GM19240 (cell line): Measurements from ENCODE around the gene MARCHF7.
"Not testable (repeated sequence)": the region's sequence is repeated elsewhere in the genome, so short reads cannot be mapped to it uniquely, and the experiment has no call there.

Experiments used
- DNase-seq: peaks from one replicate; pipeline ENCODE4 v3.0.0; 2011; ENCODE audit warnings: low spot score; ENCODE audit not compliant: insufficient read length

Gene MARCHF7, protein sequence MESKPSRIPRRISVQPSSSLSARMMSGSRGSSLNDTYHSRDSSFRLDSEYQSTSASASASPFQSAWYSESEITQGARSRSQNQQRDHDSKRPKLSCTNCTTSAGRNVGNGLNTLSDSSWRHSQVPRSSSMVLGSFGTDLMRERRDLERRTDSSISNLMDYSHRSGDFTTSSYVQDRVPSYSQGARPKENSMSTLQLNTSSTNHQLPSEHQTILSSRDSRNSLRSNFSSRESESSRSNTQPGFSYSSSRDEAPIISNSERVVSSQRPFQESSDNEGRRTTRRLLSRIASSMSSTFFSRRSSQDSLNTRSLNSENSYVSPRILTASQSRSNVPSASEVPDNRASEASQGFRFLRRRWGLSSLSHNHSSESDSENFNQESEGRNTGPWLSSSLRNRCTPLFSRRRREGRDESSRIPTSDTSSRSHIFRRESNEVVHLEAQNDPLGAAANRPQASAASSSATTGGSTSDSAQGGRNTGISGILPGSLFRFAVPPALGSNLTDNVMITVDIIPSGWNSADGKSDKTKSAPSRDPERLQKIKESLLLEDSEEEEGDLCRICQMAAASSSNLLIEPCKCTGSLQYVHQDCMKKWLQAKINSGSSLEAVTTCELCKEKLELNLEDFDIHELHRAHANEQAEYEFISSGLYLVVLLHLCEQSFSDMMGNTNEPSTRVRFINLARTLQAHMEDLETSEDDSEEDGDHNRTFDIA

DNA sequence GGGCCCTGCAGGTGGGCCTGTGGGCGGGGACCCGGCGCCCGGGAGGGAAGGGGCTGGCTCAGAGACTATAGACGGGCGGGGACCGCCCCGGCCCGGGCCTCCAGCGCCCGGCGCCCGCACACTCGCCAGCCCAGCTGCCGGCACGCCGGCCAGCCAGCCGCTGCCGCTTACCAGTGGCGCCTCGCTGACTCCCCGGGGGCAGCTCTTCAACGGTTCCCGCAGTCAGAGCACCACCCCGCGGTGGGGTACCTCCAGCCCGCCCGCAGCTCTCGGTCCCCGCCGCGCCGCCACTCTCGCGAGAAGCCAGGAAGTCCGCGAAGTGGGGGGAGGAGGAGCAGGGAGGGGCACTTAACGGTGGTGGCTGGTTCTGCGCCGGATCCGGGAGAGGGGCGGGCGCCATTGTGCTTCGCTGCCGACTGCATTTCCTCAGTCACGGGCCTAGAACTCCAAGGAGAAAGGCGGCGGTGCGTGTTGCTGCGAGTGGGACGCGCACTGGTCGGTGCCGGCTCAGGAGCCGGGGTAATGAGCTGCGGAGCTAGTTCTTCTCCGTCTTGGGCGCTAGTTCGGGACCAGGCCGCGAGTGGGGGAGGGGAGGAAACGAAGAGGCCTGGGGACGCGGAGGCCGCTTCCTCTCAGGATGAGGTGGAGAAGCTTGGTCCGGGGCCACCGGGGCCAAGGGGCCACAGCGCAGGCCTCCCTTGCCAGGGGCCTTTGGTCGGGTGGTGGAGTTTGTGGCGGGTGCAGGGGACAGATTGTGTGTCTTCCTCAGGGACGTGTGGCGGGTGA is at the start of gene MARCHF7:
Gene MARCHF7, plus strand, starts transcription at position 364 of the 786 bp plus-strand sequence. CDS start 16,517 bp downstream, outside the sequence.
- peak; percentile 88 for DNase-seq

DNA sequence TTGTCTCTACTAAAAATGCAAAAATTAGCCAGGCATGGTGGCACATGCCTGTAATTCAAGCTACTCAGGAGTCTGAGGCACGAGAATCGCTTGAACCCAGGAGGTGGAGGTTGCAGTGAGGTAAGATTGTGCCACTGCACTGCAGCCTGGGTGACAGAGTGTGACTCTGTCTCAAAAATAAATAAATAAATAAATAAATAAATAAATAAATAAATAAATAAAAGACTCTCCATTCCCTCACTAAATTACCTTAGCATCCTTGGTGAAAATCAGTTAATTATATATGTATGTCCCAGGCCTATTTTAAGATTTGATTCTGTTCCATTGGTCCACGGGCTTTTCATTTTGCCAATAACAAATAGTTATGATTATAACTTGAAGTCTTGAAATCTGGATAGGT is 44.9 kb upstream of the MARCHF7 start:
- DNase-seq, result not testable (repeated sequence)

DNA sequence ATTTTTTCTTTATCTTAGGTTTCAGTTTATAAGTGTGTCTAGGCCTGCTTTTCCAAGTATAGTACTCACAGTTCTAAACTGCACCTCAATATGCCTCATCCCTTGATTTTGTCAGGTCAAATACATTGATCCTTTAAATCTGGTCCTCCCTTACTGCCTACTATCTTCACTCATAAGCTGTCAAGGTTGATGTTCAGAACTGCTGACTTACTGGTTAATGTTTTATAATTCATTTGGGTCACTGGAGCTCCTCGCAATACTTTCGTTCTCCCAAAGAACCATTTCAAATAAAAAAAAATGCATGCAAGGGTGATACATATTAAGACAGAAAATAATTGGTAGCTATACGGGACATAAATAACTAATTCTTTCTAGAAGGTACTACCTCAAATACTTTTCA is 41.3 kb upstream of the MARCHF7 start:
- DNase-seq, result no peak

DNA sequence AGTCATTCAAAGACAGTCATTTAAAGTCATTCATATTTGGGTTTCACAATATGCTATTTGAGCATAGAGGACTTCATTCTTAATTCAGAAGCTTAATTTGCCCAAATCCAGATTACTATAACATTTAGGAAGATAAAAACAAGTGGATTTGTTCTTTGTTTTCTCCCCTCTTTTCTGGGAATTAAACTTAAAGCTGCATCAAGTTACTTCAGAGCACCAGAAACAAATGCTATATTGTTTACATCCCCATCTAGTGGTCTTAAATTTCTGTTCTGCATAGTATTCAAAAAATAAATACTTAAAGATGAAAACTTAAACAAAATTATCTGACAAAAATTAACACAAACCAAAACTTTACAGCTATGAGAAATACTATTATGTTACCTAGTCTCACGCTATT is 34.7 kb upstream of the MARCHF7 start:
- no peak for DNase-seq

DNA sequence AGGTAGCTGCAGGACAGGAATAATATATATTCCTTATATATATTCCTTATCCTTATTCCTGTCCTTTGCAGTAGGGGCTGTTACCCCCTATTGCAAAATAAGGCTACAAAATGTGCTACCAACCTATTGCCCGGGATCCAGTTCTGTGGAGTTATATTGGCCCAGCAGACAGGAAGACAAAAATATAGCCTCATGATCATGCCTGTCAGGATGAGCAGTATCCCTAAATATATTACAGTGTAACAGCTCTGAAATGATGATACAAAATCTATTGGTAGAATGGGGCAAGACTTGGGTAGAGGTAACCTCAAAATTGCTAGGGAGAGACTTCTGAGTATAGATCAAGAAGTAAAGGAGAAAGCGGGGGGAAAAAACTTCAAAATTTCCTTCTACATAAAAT is 31.6 kb upstream of the MARCHF7 start:
- no peak for DNase-seq

DNA sequence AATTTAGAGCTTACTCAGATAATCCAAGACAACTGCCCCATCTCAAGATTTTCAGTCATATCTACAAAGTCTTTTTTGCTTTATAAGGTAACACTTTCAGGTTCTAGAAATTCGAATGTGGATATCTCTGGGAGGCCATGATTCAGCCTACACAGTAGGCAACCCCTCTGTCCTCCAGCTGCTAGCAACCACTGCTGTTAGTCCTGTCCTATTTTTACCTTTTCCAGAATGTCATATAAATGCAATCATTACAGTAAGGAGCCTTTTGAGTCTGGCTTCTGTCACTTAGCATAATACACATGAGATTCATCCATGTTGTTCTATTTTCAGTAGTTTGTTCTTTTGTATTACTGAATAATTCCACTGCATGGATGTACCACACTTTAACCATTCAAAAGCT is 28.5 kb upstream of the MARCHF7 start:
- no peak for DNase-seq

DNA sequence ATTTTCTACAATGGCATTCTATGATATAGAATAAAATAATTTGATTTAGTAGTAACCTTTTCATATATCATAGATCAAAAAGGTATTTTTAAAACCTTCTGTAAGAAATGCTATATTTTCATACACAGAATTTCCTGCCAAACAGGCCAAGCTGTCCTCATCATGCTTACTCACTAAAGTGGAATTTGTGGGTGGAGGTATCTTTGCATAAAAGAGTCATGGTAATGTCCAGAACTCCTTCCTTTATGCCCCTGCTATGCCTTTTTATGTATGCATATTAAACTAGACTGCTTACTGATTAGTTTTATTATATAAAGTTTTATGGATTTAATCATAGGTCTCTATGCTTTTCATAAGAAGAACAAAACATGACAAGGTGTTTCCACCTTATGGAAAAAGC is 27.5 kb upstream of the MARCHF7 start:
- no peak for DNase-seq

DNA sequence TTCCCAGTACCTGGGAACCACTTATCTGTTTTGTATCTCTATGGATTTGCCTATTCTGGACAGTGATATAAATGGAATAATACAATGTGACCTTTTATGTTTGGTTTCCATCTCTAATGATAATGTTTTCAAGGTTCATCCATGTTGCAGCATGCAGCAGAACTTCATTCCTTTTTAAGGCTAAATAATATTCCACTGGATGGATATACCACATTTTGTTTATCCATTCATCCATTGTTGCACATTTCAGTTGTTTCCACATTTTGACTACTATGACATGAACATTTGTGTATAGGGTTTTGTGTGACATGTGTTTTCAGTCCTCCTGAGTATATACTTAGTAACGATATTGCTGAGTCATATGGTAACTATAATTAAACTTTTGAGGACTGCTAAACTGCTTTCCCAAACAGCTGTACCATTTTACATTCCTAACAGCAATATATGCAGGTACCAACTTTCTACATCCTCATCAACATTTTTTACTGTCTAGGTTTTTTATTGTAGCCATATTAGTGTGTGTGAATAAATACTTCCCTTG is 17.7 kb upstream of the MARCHF7 start:
- no peak for DNase-seq

DNA sequence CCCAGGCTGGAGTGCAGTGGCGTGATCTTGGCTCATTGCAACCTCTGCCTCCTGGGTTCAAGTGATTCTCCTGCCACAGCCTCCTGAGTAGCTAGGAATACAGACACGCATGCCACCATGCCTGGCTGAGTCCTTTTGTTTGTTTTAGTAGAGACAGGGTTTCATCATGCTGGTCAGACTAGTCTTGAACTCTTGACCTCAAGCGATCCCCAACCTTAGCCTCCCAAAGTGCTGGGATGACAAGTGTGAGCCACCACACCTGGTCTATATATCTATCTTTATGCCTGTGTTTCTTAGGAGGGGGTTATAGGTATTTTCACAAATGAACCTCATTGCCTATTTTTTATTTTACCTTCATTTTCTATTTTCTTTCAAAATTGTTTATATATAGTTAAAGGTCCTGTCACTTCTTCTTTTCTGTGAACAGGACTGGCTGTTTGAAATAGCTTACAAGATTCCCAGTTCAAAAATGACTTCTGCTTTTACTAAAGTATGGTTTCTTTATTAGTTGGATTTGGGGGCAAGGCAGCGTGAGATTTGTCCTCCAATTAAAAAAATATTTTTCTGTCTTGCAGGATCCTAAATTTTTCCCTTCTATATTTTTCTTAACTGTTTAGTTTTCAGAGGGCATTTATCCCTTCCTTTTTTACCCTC is 16.4 kb upstream of the MARCHF7 start:
- no peak for DNase-seq

DNA sequence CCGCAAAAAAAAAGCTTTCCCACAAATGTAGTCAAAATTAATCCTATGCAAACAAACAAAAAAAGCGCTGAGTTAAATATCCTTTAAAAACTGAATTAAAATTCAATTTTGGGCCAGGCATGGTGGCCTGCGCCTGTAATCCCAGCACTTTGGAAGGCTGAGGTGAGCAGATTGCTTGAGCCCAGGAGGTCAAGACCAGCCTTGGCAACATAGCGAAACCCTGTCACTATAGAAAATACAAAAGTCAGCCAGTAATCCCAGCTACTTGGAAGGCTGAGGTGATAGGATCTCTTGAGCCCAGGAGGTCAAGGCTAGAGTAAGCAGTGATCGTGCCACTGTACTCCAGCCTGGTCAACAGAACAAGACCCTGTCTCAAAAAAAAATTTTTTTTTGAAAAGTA is 8.8 kb upstream of the MARCHF7 start:
- DNase-seq, result no peak

DNA sequence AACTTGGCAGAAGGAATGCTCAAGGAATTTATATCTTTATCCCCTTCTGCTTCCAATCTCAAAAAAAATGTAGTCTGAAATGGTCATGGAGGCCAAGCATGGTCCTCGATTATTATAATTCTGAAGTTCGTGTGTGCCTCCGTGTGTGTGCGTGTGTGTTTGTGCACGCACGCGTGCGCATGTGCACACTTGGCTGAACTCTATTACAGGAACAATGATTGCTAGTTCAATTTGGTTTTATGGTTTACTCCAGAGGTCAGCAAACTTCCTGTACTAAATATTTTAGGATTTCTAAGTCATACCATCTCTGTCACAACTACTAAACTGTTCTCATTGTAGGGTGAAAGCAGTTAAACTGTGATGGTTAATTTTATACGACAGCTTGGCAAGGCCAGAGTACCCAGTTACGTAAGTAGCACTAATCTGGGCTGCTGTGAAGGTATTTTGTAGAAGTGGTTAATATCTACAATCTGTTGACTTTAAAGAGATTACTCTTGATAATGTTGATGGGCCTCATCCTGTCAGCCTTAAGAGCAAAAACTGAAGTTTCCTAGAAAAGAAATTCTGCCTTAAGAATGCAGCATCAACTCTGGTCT is 5.8 kb upstream of the MARCHF7 start:
- DNase-seq, result no peak

DNA sequence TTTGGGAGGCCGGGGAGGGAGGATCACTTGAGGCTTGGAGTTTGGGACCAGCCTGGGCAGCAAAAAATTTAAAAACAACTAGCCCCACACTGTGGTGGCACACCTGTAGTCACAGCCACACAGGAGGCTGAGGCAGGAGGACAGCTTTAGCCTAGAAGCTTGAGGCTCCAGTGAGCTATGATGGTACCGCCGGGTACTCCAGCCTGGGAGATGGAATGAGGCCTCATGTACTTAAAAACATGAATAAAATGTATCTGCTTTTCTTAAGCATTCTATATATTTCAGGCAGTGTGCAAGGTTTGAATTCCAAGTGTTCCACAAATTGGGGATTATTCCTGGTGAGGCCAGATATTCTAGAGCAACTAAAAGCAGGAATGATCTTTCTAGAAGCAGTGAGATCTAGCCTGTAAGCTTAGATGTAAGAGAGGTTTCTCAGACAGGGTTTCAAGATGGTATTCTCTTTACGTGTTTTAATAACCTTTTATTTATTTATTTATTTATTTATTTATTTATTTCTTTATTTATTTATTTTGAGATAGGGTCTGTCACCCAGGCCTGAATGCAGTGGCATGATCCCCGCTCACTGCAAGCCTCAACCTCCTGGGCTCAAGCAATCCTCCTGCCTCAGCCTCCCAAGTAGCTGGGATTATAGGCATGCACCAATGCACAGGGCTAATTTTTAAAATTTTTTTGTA is 4.1 kb upstream of the MARCHF7 start:
- DNase-seq, result no peak

DNA sequence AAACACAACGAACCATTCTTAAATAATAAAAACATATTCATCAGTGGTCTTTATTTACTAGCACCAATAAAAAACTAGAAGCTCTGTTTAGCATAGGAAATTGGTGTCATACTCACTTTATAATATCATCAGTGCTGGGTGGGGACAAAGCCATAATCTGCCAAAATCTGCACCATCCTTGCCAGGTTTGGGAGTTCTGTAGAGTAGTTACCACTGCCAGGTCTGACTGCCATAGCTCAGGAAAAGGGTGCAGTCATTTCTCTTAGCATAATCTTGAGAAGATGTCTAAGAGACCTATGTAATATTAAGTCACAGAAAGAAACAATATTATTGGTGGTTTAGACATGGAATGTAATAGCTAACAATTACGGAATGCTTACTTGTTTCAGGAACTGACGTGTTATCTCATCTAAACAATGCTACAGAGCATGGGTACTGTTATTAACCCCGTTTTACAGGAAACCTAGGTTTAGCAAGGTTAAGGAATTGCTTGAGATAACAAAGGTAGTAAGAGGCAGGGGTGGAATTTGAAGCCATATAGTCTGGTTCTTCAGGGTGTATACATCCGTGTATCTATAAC is 1.6 kb upstream of the MARCHF7 start:
- no peak for DNase-seq

DNA sequence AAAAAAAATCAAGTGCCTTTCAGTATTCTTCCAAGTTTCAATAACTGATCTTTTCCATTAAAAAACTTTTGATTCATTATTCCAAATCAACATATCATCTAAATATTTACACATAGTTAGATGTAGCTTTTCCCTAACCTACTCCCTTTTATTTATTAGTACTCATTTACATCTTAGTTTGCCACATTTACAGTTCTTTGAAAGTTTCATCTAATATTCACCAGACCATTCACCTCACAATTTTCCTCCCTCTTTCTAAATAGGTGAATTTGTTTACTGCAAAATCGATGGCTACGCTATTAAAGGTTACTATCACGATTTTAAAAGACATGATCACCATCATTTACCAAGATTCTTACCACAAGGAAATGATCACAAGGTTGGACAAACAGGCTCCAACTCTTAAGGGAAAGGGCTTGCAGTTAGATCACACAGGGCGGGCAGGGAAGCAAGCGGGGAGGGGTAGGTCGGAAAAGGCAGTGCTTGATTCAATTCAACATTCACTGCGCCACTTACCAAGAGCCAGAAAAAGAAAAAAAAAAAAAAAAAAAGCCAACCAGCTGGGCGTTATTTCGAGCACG is 654 bp upstream of the MARCHF7 start:
- no peak for DNase-seq

DNA sequence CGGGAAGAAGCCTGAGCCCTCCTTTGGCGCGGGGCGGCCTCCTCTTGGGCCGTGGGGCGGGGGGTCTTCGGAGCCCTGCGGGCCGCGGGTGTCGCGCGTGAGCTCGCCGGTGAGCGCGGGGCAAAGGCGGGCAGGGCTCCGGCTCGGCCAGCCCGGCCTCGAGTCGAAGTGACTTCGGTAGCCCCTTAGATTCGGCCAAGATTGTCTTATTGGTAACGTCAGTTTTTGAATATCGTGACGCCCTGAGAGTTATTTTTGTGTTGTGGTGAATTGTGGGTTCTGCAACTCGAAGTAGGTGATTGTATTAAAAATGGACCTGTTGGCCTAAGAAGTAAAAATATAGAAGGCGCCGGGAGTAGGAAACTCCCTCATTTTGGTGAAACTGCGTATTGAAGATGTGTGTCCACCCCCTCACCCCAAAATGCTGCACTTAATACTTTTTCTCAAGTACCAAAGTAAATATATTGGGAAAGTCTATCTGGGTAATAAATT is 669 bp downstream of the MARCHF7 start:
- DNase-seq, result peak; percentile 4

DNA sequence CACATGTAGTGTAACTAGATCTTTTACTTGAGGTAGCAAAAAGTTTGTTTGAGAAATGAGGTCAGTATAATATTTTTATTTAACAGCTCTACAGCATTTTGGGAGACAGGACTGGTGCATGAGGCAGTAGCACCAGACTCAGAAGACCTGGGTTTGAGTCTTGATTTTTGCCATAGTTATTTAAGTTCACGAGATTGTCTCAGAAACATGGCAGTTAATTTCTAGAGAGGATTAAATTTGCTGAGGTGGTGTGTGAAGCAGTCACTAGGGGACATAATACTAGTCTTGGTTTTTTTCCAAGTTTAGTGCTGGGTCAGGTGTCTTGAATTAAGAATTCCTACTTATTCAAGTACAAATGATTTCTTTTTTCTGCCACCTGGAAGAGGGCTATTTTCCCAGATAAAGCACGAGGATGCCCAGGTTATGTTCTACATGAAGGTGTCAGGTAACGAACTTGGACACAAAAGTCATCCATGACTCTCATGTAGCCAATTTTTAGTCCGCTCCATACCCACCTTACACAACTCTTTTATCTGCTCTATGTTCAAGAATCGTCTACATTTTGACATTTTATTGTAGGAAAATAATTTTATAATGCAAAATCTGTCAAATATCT is 1.4 kb downstream of the MARCHF7 start:
- no peak for DNase-seq

DNA sequence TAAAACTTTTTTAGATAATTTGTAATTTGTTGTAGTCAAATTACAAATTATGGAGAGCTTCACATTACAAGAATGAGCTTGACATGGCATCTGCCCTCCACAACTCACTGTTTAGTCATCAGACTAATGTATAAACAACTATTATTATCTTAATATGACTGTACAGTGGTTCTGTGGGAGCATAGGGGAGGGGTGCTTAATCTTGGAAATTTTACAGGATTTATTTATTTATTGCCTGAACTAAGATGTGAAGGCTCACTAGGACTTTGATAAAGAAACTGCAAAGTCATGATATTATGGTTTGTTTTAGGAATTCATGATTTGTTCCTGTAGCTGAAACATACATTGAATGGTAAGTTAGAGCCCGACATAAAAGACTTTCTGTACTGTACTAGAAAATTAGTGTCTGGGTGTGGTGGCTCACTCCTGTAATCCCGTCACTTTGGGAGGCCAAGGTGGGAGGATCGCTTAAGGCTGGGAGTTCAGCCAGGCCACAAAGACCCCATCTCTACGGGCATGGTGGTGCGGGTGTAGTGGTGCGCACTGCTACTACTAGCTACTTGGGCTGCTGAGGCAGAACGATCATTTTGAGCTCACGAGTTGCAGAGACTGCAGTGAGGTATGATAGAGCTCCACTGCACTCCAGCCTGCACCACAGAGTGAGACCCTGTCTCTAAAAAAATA is 2.1 kb downstream of the MARCHF7 start:
- no peak for DNase-seq

DNA sequence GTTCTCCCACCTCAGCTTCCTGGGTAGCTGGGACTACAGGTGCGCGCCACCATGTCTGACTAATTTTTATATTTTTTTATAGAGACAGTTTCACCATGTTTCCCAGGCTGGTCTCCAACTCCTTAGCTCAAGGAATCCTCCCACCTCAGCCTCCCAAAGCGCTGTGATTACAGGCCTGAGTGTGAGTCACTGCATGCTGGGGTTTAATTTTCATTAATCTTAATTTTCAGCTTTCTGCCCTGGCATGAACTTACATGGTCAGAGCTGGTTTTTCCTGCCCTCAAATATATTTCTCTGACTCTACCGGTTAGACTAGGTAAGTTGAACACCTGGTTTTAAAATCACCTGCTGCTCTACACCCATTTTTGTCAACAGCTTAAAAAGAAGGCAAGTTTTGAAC is 3.1 kb downstream of the MARCHF7 start:
- no peak for DNase-seq
